ENCODE data around the gene AMOTL2.

GRCh38 chr3:134389865-134390264, 15.6 kb upstream of the AMOTL2 start:
- TF ChIP-seq CTCF (IDR thresholded peaks at IDR 0.05) (no peak), POLR2A (IDR thresholded peaks at IDR 0.05) (no peak)
